AG04449 (cell line): ENCODE measurements around the gene KRTAP5-6.
A peak's percentile ranks its signal among the peaks of the same experiment; 100 is the strongest.

ENCODE experiments used
- CTCF ChIA-PET: fragments of 350-600 bp; formaldehyde crosslinking; extraction: SDS; loops from one replicate; lab custom pipeline; 2021; ENCODE audit warnings: antibody characterized with exemption; lab: Yijun Ruan, JAX
- POLR2A ChIA-PET: fragments of 400-600, 350-600 bp; formaldehyde crosslinking; extraction: SDS; loops from one replicate; lab custom pipeline; 2020; ENCODE audit warnings: antibody characterized with exemption, inconsistent platforms; lab: Yijun Ruan, JAX
- DNase-seq: peaks from one replicate; pipeline ENCODE4 v3.0.0-alpha.2; 2010; ENCODE audit warnings: low read depth, low spot score
- H3K4me3 ChIP-seq: 2 replicates; pipeline ENCODE4 v1.5.1; 2011; ENCODE audit warnings: low read depth, mild to moderate bottlenecking, control low read depth, low read length
- TF ChIP-seq, protein P1 (sequence below): IDR thresholded peaks from one replicate; pipeline ENCODE4 v1.5.1; 2011; ENCODE audit warnings: mild to moderate bottlenecking, moderate library complexity, low read length, control low read depth, inconsistent platforms; ENCODE audit not compliant: insufficient read depth; ENCODE audit errors: missing control alignments

KRTAP5-6 gene

DNA sequence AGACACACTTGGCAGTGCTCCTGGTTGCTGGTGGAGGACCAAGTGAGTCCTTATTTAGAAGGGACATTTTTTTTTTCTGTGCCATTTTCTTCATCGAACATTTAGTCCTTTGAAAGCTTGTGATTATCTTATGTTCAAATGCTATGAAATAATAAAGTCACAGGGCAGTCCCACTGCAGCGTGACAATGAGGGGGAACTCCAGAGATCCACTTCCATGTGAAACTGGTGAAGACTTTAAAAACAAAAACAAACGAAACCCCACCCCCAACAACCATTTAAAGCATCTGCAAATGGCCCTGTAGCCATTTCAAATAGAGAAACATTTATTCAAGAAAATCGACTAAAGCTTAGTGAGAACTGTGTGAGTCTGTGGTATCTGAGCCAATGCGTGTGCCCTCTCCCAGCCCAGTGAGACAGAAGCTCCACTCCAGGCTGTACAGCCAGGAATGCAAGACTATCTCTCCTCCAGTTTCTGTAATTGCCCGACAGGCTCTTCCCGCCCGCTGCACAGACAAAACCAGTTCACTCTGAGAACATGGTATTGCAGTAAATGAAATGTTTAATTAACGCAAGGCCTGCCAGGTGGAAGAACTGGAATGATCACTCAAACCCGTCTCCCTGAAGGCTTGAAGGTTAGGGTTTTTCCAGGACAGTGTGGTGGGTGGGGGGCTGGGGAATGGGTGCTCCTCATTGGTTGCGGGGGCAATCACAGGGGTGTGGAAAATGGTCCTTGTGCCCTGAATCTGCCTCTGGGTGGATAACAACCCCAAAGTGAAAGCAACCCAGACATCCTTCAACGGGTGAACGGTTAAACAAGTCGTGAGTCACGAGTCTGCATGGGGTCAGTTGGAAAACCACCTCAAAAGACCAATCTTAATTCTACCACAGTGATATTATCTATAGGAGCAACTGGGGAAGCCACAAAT lies 8.4 kb downstream of the KRTAP5-6 start:
- DNase-seq = no peak
- ChIA-PET POLR2A (no interaction called here), CTCF (interaction anchor here (1.5 to 5.1 kb wide), 3 partner anchors 12 to 128 kb away, joined by 5 to 68 read pairs (median 31); partner anchors contain the start of gene SYT8)
- TF ChIP-seq, protein P1, sequence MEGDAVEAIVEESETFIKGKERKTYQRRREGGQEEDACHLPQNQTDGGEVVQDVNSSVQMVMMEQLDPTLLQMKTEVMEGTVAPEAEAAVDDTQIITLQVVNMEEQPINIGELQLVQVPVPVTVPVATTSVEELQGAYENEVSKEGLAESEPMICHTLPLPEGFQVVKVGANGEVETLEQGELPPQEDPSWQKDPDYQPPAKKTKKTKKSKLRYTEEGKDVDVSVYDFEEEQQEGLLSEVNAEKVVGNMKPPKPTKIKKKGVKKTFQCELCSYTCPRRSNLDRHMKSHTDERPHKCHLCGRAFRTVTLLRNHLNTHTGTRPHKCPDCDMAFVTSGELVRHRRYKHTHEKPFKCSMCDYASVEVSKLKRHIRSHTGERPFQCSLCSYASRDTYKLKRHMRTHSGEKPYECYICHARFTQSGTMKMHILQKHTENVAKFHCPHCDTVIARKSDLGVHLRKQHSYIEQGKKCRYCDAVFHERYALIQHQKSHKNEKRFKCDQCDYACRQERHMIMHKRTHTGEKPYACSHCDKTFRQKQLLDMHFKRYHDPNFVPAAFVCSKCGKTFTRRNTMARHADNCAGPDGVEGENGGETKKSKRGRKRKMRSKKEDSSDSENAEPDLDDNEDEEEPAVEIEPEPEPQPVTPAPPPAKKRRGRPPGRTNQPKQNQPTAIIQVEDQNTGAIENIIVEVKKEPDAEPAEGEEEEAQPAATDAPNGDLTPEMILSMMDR = no peak
- no peak overlapping the region for H3K4me3 ChIP-seq

DNA sequence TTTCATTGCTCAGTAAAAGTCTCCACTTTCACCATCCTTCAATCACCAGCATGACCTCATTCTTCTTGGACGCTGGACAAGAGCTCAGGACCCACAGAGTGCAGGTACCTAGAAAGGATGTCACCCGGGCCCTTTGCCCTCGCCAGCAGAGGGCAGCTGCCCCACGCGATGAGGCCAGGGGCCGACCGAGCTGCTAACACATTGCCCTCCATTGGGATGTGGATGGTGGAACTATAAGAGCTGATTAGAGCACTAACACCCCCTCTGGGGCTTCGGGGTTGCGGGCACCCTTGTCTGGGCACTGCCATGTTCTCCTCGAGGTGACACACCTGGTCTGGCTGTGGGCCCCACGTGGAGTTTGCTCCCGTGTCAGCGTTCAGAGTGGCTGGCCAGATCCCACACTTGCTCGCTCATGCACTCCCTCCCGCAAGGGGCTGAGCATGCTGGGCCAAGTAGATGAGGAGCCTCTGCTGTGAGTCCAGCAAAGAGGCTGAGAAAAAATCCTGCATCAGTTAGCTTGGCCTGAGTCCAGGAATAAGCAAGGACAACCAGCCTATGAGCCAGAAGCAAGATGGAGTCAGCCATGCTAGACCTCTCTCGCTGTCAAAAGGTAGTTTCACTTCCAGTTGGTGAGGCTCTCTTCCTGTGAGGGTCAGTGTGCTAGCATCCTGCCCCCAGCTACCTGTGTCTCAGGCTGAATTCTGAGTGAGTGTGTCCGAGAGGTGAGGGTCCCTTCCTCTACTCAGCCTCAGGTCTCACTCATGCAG lies 9.8 kb downstream of the KRTAP5-6 start:
- H3K4me3 ChIP-seq = no peak overlapping the region
- POLR2A ChIA-PET = no interaction called here

DNA sequence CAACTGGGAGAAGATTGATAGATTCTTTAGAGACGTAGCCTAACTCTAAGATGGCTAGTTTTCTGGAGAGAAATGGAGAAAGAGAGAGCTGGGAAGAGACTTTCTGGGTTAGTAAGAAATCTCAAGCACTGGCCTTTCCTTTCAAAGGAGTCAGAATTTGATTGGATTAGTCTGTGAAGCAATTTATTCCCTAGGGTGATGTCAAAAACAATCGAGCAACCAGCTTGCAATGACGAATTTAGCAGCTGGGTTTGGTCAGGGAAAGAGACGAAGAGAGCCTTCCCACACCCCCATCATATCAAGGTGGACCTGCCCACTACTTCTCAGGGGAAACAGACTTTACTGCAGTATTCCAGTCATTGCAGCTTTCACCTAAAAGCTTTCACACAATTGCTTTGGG lies 10.8 kb downstream of the KRTAP5-6 start:
- CTCF ChIA-PET = interaction anchor here (0.6 to 5.1 kb wide), 6 partner anchors 9 to 295 kb away, joined by 3 to 68 read pairs (median 4); partner anchors contain the start of gene SYT8
- H3K4me3 ChIP-seq = no peak overlapping the region
- DNase-seq = no peak

More for the DNA sequence above, 9.8 kb downstream of the KRTAP5-6 start:
- TF ChIP-seq, protein P1 = peak; percentile 2
- DNase-seq = no peak
- CTCF ChIA-PET = interaction anchor here (0.7 to 5.1 kb wide), 7 partner anchors 10 to 445 kb away, joined by 3 to 68 read pairs (median 5); partner anchors contain the start of gene SYT8

DNA sequence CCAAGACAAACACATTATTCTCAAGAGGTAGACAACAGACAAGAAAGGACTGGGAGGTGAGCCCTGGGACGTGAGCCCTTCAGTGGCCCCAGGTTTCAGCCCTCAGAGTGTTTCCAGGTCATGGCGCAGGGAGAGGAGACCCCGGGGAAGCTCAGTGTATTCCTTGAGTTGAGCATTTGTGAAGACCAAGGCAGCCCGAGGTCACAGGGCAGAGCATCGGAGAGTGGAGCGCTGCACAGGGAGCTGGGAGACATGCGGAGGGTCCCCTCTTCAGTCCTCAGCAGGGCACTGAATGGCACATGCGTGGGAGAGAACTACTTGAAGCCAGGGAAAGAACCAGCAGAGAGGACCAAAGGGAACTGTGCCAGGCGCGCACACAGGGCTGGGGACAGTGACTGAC lies 11.7 kb downstream of the KRTAP5-6 start:
- TF ChIP-seq, protein P1 = no peak
- POLR2A ChIA-PET = no interaction called here
- no peak for DNase-seq
- H3K4me3 ChIP-seq = no peak overlapping the region
- CTCF ChIA-PET = interaction anchor here (1.1 to 5.1 kb wide), 2 partner anchors 15 to 117 kb away, joined by 3 to 68 read pairs; no protein-coding TSS in a partner anchor

More for the DNA sequence above, 10.8 kb downstream of the KRTAP5-6 start:
- TF ChIP-seq, protein P1 = no peak
- POLR2A ChIA-PET = no interaction called here

DNA sequence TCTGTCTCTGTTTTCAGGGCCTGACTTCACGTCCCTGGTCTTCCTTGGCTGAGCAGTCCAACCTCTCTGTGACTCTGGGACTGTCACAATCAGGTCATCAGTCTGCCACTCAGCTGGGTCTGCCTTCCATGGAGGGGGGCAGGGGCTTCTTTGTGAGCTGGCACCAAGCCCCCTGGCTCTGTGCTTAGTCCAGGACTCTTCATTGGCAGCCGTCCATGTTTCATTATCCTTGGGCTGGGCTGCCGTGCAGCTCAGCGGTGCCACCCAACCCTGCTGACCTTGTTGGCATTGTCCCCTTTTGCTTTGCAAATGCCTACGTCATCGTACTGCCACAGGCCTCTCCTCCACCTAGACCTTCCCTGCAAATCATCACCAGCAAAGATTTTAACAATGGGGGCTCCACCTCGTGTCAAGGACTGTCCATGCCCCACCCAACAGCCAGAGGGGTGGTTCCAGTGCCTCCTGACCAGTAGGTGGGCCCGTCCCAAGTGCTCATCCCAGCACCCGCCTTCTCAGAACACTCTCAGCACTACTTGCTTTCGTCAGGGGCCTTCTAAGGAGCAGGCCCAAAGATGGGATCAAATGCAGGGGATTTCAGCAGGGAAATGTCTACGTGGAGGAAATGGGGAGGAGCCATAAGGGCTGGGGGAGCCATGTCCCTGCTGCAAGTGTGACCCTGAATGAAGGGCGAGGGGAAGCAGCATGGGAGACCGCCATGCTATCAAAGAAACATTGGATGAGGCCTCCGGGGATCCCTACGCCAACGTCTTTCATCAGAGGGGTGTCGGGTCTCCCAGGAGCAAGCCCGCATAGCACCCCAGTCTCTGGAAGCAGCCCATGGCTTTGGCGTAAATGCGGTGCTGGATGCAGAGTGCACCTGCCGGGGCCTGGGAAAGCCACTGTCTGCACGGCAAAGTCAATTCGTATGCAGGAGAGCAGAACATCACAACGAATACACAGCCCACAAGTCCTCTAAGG lies 18.2 kb downstream of the KRTAP5-6 start:
- TF ChIP-seq, protein P1 = no peak
- CTCF ChIA-PET = interaction anchor here (1.5 kb wide), 1 partner anchor 118 kb away, joined by 6 read pairs; no protein-coding TSS in a partner anchor
- no peak overlapping the region for H3K4me3 ChIP-seq
- POLR2A ChIA-PET = no interaction called here
- DNase-seq = no peak
